Ovary (tissue), 9 donors: ENCODE data around the gene JMJD6. TPM values are rescaled to one million over a fixed set of nuclear protein-coding genes. Genes with fewer than 3 reads are reported as not detected.
A peak's percentile ranks its signal among the peaks of the same experiment; 100 is the strongest.
"Not testable (repeated sequence)": the region's sequence is repeated elsewhere in the genome, so short reads cannot be mapped to it uniquely, and the experiment has no call there.

ENCODE experiments used
- DNase-seq, 5 donors: peaks; one replicate each; pipeline ENCODE4 v3.0.0-alpha.2; 2019 to 2020
- H3K27ac ChIP-seq, 2 donors: fragments of 200-600 bp; one replicate each; pipeline versions ENCODE4 v1.5.1 to v1.8.0; 2019 to 2022
- H3K27me3 ChIP-seq: fragments of 200-600 bp; one replicate; pipeline ENCODE4 v1.8.0; 2022
- H3K36me3 ChIP-seq: fragments of 200-600 bp; sonication (generic); one replicate; pipeline ENCODE4 v1.5.1; 2019
- H3K4me1 ChIP-seq: one replicate; pipeline ENCODE4 v1.8.1; 2013; ENCODE audit warnings: mild to moderate bottlenecking, moderate library complexity; ENCODE audit not compliant: insufficient read depth
- H3K4me3 ChIP-seq: fragments of 200-600 bp; sonication (generic); one replicate; pipeline ENCODE4 v1.5.1; 2017
- H3K9me3 ChIP-seq, 2 donors: fragments of 200-600 bp in 1 of 2; sonication (generic) in 1 of 2; one replicate each; pipeline versions ENCODE4 v1.5.1 to v1.8.1; 2013 to 2019; ENCODE audit warnings: mild to moderate bottlenecking in 1 of 2, moderate library complexity in 1 of 2
- EP300 ChIP-seq: sonication (generic); formaldehyde crosslinking; IDR thresholded peaks from one replicate; pipeline ENCODE4 v1.6.1; 2017; ENCODE audit warnings: antibody characterized with exemption
- POLR2A ChIP-seq: fragments of 450-650 bp; IDR thresholded peaks from one replicate; pipeline ENCODE4 v1.6.1; 2017; ENCODE audit warnings: antibody characterized with exemption, mild to moderate bottlenecking, moderate library complexity
- WGBS, 3 donors: extraction: QIAGEN DNeasy Blood & Tissue Kit in 1 of 3; methylation state at CpG; one replicate each; pipeline versions ENCODE4 v1.1.5 to v1.1.7; 2013 to 2017; 5-methylcytosine and 5-hydroxymethylcytosine counted together
- intact Hi-C, 4 donors: fragments of 100-400 bp; cut with DNase I; formaldehyde crosslinking; loops; one replicate each; pipeline versions ENCODE4 v1.11.0 to v1.15.1; 2022 to 2023
- polyA plus RNA-seq, 2 donors: library from polyadenylated mRNA; stranded (reverse); fragments of 200-250 nt in 1 of 2; fragments of 350-450 nt in 1 of 2; fragmentation: Illumina TruSeq in 1 of 2; extraction: RNeasy Lipid Tissue Mini Kit (QIAGEN cat#74804) in 1 of 2; gene quantifications; one replicate each; pipeline ENCODE4 v1.2.3, GENCODE V29; 2013 to 2014
- total RNA-seq, 7 donors: library from RNA; depleted of rRNA in 2 of 7; stranded (reverse); fragments of >200 nt in 2 of 7; fragmentation: NEBNext Ultra II Directional in 3 of 7; extraction: Animal tissue kit (Norgen Biotek cat#: 25700) in 3 of 7; gene quantifications; one replicate each; pipeline versions ENCODE4 v1.1.0 to v1.2.4, GENCODE V29; 2016 to 2023
- TF ChIP-seq, protein P1 (sequence below), 3 donors: fragments of 450-650 bp in 2 of 3; fragments of 200-600 bp in 1 of 3; IDR thresholded peaks; one replicate each; pipeline versions ENCODE4 v1.5.1 to v1.8.0; 2016 to 2022; ENCODE audit warnings: antibody characterized with exemption in 3 of 3, mild to moderate bottlenecking in 1 of 3
- donor health status: DM: no; HTN: no; CAD: no; lungs with moderate emphysema.
- donor health status: DM: no; HTN: no; CAD: no.
- donor health status: Bipolar disorder and iron deficiency.
- donor health status: DM: yes; HTN: yes; CAD: no.
- donor health status: DM: no; HTN: no; CAD: no.
- donor health status: DM: yes; HTN: yes; CAD: no.

Gene JMJD6
- total and polyA plus RNA-seq, 9 donors = 19.5 to 49.8 (median 28.3) TPM

DNA sequence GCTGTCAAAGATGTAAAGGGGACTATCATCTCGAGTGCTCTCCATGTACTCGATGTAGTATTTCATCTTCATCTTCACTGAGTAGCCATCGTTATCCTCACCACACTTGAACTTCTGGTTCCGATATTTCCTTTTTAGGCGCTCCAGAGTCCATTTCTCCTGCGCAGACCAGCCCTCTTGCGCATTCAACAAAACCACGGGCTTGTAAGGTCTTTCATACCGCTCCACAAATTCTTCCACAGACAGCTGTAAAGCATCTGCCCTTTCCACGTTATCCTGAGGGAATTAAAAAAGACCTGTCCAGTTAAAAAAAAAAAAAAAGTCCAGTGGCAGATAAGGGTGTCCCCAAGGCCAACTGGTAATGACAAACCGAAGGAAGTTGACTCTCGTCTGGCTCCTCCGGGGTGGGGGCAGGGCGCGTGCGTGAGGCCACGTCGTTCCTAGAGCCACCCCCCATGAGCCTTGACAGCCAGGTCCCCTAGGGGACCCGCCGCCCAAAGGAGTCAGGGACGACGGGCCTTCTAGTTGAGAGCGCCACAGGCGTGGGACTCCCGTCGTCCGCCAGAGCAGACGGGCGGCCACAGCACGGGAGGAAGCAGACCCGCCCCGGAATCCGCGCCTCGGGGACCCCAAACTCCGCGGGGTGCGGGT, 701 bp downstream of the JMJD6 start:
- H3K36me3 ChIP-seq = no peaks in the 10 kb centered on the region
- peak; percentile 57 to 75 (median 74) for DNase-seq
- no peak for TF ChIP-seq EP300
- no peak for TF ChIP-seq POLR2A
- TF ChIP-seq, protein P1, sequence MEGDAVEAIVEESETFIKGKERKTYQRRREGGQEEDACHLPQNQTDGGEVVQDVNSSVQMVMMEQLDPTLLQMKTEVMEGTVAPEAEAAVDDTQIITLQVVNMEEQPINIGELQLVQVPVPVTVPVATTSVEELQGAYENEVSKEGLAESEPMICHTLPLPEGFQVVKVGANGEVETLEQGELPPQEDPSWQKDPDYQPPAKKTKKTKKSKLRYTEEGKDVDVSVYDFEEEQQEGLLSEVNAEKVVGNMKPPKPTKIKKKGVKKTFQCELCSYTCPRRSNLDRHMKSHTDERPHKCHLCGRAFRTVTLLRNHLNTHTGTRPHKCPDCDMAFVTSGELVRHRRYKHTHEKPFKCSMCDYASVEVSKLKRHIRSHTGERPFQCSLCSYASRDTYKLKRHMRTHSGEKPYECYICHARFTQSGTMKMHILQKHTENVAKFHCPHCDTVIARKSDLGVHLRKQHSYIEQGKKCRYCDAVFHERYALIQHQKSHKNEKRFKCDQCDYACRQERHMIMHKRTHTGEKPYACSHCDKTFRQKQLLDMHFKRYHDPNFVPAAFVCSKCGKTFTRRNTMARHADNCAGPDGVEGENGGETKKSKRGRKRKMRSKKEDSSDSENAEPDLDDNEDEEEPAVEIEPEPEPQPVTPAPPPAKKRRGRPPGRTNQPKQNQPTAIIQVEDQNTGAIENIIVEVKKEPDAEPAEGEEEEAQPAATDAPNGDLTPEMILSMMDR (IDR thresholded peaks at IDR 0.05) = no peak
- no peaks in the 10 kb centered on the region for H3K9me3 ChIP-seq
- WGBS, 3 donors = 1 to 4% (median 1%) methylated on average over 23 to 38 of the region's 38 CpGs
- H3K27ac ChIP-seq = peak overlapping the region; percentile 86 to 97
- peak overlapping the region; percentile 95 for H3K4me3 ChIP-seq
- H3K27me3 ChIP-seq = no peaks in the 10 kb centered on the region
- peaks cover 8% of the 10 kb centered on the region for H3K4me1 ChIP-seq
- intact Hi-C loops = loop anchor here in 1 of 4 donors (10.0 kb wide), 1 partner anchor 51 kb away; no protein-coding TSS in a partner anchor

GRCh38 chr17:76723812-76724211, 2.6 kb downstream of the JMJD6 start:
- WGBS, 3 donors = 91 to 93% (median 93%) methylated on average over 9 of the region's 9 CpGs
- no peak overlapping the region for H3K27ac ChIP-seq
- H3K4me1 ChIP-seq = peaks cover 8% of the 10 kb centered on the region
- H3K9me3 ChIP-seq = no peaks in the 10 kb centered on the region
- intact Hi-C loops = loop anchor here in 2 of 4 donors (5.0 to 10.0 kb wide), 2 partner anchors 37 to 49 kb away; no protein-coding TSS in a partner anchor
- TF ChIP-seq, protein P1 (IDR thresholded peaks at IDR 0.05) = no peak
- TF ChIP-seq EP300 = no peak
- no peak for TF ChIP-seq POLR2A
- no peaks in the 10 kb centered on the region for H3K27me3 ChIP-seq
- no peaks in the 10 kb centered on the region for H3K36me3 ChIP-seq
- H3K4me3 ChIP-seq = no peak overlapping the region
- no peak for DNase-seq

DNA sequence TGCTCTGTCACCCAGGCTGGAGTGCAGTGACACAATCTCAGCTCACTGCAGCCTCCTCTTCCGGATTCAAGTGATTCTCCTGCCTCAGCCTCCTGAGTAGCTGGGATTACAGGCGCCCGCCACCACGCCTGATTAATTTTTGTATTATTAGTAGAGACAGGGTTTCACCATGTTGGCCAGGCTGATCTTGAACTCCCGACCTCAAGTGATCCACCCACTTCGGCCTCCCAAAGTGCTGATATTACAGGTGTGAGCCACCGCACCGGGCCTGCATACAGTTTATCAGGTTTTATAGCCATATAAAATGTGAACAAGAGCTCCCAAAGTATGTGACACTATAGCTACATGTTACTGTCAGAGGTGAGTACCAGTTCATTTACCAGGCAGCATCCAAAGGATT, 3.4 kb downstream of the JMJD6 start:
- intact Hi-C loops = loop anchor here in 2 of 4 donors (5.0 to 10.0 kb wide), 2 partner anchors 36 to 48 kb away; no protein-coding TSS in a partner anchor
- H3K27ac ChIP-seq, H3K9me3 ChIP-seq, DNase-seq, H3K4me1 ChIP-seq, H3K4me3 ChIP-seq, H3K27me3 ChIP-seq, H3K36me3 ChIP-seq: not testable (repeated sequence)
- WGBS, 3 donors = 89 to 94% (median 93%) methylated on average over 8 of the region's 8 CpGs

DNA sequence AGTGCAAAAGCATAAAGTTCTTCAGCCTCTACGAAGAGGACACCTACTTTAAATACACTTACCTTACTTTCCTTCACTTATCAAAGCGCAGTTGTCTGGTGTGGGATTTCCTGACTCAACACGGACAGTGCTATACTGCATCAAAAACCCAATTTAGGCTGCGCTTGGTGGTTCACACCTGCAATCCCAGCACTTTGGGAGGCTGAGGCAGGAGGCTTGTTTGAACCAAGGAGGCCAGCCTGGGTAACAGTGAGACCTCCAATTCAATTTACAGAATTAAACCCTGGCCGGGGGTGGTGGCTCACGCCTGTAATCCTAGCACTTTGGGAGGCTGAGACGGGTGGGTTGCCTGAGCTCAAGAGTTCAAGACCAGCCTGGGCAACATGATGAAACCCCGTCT, 4.1 kb downstream of the JMJD6 start:
- no peak overlapping the region for H3K4me3 ChIP-seq
- DNase-seq = no peak
- H3K27ac ChIP-seq = no peak overlapping the region
- no peaks in the 10 kb centered on the region for H3K27me3 ChIP-seq
- no peaks in the 10 kb centered on the region for H3K9me3 ChIP-seq
- peaks cover 3% of the 10 kb centered on the region for H3K4me1 ChIP-seq
- TF ChIP-seq POLR2A = no peak
- no peak for TF ChIP-seq EP300
- TF ChIP-seq, protein P1 (IDR thresholded peaks at IDR 0.05) = no peak
- intact Hi-C loops = loop anchor here in 2 of 4 donors (5.0 to 10.0 kb wide), 2 partner anchors 35 to 47 kb away; no protein-coding TSS in a partner anchor
- no peaks in the 10 kb centered on the region for H3K36me3 ChIP-seq
- WGBS, 3 donors = 88 to 93% (median 90%) methylated on average over 8 of the region's 8 CpGs

DNA sequence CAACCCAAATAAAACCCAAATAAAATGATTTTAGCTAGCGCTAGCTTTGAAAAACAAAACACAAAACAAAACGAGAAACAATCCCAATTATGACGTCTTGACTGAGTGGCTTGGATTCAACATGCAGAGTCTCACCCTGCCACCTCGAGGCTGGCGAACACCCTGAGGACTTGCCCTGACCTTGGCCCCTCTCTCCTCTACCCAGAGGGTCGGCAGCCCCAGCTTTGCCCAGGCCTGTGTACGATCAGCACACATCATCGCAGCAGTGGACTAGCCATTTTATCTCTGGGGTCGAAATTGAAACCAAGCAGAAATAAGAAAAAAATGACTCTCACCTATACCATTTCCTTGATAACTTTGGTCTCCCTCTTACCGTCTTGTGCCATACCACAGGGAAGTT, 4.9 kb downstream of the JMJD6 start:
- Histone ChIP-seq H3K36me3 (no peaks in the 10 kb centered on the region), H3K27me3 (no peaks in the 10 kb centered on the region), H3K9me3 (no peaks in the 10 kb centered on the region), H3K4me3 (no peak overlapping the region), H3K27ac (no peak overlapping the region), H3K4me1 (peaks cover 3% of the 10 kb centered on the region)
- TF ChIP-seq, protein P1 (IDR thresholded peaks at IDR 0.05) = no peak
- TF ChIP-seq EP300 (no peak), POLR2A (no peak)
- intact Hi-C loops = loop anchor here in 2 of 4 donors (5.0 to 10.0 kb wide), 2 partner anchors 34 to 47 kb away; no protein-coding TSS in a partner anchor
- DNase-seq = no peak
- 60 to 78% (median 66%) methylated on average over 10 of the region's 10 CpGs for WGBS, 3 donors
